NCI-H2196 (cell line): ENCODE measurements around the gene SKA2.
"Not testable (repeated sequence)": the region's sequence is repeated elsewhere in the genome, so short reads cannot be mapped to it uniquely, and the experiment has no call there.

Source experiments
- DNase-seq: peaks from one replicate; lab custom pipeline; 2025; ENCODE audit not compliant: unreplicated experiment; lab: John Stamatoyannopoulos, UW

SKA2 gene

GRCh38 chr17:59152925-59153324, 2.1 kb downstream of the SKA2 start:
- DNase-seq = no peak

- no peak for DNase-seq
These were observed 3.4 kb downstream of the SKA2 start for GRCh38 chr17:59151591-59151990.

GRCh38 chr17:59151006-59151405, 4.0 kb downstream of the SKA2 start:
- DNase-seq = no peak

GRCh38 chr17:59149841-59150511, 5.0 kb downstream of the SKA2 start:
- DNase-seq = no peak

- DNase-seq = no peak
These were observed 5.9 kb downstream of the SKA2 start for GRCh38 chr17:59149051-59149450.

GRCh38 chr17:59145571-59146096, 9.4 kb downstream of the SKA2 start:
- no peak for DNase-seq

- no peak for DNase-seq
These were observed 13.1 kb downstream of the SKA2 start for GRCh38 chr17:59141860-59142259.

- no peak for DNase-seq
These were observed 15.0 kb downstream of the SKA2 start for GRCh38 chr17:59139939-59140338.

GRCh38 chr17:59138339-59138738, 16.6 kb downstream of the SKA2 start:
- not testable (repeated sequence) for DNase-seq

GRCh38 chr17:59131131-59131530, 23.9 kb downstream of the SKA2 start:
- no peak for DNase-seq

GRCh38 chr17:59129814-59130213, 25.2 kb downstream of the SKA2 start:
- DNase-seq = no peak

- DNase-seq = no peak
These were observed 28.1 kb downstream of the SKA2 start for GRCh38 chr17:59126809-59127417.

GRCh38 chr17:59124665-59125064, 30.3 kb downstream of the SKA2 start:
- DNase-seq = no peak

- no peak for DNase-seq
These were observed 33.0 kb downstream of the SKA2 start for GRCh38 chr17:59121901-59122480.

GRCh38 chr17:59115474-59115873, 39.5 kb downstream of the SKA2 start:
- DNase-seq = no peak

- DNase-seq = no peak
These were observed 43.4 kb downstream of the SKA2 start for GRCh38 chr17:59111539-59111938.

- DNase-seq = no peak
These were observed 44.0 kb downstream of the SKA2 start for GRCh38 chr17:59110973-59111372.

- no peak for DNase-seq
These were observed 46.4 kb downstream of the SKA2 start for GRCh38 chr17:59108400-59109102.

- DNase-seq = peak; percentile 11
These were observed 47.7 kb downstream of the SKA2 start for GRCh38 chr17:59107306-59107670.

- peak; percentile 99 for DNase-seq
These were observed 48.3 kb downstream of the SKA2 start, which contains the start of gene TRIM37 for GRCh38 chr17:59106463-59107305. Gene TRIM37, minus strand, starts transcription at chr17:59106880. Its CDS starts 419 bp downstream, at chr17:59106461.
